DMS 273 (cell line): Measurements from ENCODE around the gene TULP3.
A peak's percentile ranks its signal among the peaks of the same experiment; 100 is the strongest.

Experiments
- DNase-seq: peaks from one replicate; lab custom pipeline; 2025; ENCODE audit not compliant: unreplicated experiment; lab: John Stamatoyannopoulos, UW

The TULP3 gene

DNA sequence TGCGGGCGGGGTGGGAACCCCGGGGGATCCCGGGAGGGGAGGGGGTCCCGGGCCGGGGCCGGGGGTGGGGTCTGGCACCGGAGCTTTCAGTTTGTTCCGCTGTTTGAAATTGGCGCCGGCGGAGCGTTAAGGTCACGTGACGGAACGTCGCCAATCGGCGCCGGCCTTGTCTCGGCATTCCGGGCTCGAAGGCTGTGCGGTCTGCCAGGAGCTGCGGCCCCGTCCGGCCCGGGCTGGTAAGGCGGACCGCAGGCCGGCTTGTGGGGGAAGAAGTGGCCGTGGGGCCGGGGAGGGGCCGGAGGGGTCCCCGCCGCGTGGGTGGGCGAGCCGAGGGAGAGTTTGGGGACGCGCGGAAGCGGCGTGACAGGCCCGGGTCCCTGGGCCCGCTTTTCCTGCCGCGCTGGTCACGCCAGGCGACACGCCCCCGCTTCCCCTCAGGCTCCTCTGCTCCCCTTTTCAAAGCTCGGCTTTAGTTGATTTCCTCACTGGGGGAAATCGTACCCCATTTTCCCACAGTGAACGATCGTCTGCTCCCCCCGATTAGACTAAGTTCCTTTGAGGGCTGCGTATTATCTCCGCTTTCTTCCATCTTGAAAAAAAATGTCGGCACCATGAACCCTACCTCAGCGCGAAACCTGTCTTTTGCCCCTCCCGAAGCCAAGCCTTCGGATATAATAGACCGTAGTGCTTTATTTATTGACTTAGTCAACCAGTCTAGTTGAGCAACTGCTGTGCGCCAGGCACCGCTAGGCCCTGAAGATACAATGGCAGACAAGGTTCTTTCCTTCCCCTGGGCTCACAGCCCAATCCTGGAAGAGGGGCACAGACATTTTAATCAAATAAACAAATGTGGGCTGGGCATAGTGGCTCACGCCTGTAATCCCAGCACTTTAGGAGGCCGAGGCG is 13.4 kb upstream of the TULP3 start, which contains the start of the genes FOXM1 and RHNO1:
Gene FOXM1 (minus strand): TSS at position 128 of the 906 bp plus-strand sequence. CDS start 2,696 bp downstream, outside the sequence.
Gene RHNO1 (plus strand): TSS at position 177 of the 906 bp plus-strand sequence. CDS start 8,144 bp downstream, outside the sequence.
- peak; percentile 90 for DNase-seq

DNA sequence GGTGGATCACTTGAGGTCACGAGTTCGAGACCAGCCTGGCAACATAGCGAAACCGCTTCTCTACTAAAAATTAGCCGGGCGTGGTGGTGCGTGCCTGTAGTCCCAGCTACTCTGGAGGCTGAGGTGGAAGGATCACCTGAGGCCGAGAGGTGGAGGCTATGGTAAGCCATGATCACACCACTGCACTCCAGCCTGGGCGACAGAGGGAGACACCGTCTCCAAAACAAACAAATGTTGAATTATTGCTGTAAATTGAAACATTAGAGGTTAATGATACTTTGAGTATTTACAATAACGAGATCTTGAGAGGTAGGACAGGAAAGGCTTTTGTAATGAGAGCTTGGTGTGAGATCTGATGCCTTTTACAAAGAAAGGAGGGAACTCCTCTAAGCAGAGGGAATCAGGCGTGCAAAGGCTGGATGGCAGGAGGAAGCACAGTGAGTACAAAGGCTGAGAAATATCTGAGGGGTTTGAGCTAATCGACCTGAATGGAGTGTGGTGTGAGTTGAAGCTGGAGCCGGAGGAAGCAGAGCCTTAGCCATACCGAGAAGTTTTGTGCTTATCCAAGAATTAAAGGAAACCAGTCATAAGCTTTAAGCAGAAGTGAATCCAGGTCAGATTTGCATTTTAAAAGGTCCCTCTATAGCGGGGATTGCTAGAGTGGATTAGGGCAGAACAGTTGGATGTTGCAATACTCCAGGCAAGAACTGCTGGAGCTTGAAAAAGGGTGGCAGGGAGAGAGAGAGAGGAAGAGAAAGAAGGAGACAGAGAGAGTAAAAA is 12.5 kb upstream of the TULP3 start:
- no peak for DNase-seq

DNA sequence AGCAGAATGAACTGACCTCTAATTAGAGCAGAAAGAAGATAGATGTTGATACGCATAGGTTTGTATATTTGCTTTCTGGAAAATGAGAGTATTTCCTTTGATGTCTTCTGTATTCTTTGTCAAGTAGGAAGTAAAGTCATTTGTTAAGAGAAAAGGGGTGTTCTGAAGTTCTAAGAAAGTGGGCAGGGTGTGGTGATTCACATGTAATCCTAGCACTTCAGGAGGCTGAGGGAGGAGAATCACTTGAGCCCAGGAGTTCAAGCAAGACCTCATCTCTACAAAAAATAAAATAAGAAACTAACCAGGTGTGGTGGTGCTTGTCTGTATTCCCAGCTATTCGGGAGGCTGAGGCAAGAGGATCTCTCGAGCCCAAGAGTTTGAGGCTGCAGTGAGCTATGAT is 10.8 kb upstream of the TULP3 start:
- no peak for DNase-seq

DNA sequence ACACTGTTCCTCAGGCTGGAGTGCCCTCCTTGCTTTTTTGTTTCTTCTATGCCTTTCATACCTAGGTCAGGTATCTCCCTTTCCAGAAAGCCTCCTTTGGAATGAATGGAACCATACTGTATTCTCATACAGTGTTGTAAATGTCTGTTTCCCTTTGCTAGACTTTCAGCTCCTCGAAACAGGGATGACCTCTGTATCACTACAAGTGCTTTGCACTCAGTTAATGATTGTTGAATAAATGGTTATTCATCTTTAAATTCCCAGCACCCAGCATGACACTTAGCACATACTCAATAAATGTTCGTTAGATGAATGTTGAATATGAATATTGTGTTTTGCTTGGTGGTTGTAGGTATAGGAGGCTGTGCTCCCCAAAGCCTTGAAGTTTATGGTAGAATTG is 5.9 kb upstream of the TULP3 start:
- no peak for DNase-seq

DNA sequence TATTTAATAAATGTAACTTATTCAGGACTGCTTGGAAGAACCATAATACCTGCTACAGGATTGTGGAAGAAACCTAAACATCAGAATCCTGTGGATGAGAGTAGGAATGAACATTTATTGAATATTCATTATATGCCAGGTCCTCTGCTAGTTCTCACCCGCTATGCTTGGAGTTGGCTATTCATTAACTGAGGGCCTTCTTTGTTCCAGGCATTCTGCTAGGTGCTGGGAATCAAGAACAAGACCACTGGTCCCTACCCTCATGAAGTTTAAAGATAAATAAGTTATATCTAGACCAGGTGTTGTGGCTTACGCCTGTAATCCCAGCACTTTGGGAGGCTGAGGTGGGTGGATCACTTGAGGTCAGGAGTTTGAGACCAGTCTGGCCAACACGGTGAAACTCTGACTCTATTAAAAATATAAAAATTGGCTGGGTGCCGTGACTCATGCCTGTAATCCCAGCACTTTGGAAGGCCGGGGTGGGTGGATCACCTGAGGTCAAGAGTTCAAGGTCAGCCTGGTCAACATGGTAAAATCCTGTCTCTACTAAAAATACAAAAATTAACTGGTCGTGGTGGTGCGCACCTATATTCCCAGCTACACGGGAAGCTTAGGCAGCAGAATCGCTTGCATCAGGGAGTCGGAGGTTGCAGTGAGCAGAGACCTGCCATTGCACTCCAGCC is 3.8 kb upstream of the TULP3 start:
- no peak for DNase-seq

DNA sequence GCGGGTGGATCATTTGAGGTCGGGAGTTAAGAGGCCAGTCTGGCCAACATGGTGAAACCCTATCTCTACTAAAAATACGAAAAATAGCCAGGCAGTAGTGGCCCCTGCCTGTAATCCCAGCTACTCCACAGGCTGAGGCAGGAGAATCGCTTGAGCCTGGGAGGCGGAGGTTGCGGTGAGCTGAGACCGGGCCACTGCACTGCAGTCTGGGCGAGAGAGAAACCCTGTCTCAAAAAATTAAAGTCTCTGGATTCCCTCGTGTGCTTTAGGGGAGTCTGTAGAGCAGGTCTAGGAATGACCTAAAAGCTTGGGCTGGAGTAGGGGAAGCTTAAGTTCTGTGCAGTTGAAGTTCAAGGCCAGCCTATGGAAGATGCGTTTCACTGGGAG is 697 bp upstream of the TULP3 start:
- no peak for DNase-seq

DNA sequence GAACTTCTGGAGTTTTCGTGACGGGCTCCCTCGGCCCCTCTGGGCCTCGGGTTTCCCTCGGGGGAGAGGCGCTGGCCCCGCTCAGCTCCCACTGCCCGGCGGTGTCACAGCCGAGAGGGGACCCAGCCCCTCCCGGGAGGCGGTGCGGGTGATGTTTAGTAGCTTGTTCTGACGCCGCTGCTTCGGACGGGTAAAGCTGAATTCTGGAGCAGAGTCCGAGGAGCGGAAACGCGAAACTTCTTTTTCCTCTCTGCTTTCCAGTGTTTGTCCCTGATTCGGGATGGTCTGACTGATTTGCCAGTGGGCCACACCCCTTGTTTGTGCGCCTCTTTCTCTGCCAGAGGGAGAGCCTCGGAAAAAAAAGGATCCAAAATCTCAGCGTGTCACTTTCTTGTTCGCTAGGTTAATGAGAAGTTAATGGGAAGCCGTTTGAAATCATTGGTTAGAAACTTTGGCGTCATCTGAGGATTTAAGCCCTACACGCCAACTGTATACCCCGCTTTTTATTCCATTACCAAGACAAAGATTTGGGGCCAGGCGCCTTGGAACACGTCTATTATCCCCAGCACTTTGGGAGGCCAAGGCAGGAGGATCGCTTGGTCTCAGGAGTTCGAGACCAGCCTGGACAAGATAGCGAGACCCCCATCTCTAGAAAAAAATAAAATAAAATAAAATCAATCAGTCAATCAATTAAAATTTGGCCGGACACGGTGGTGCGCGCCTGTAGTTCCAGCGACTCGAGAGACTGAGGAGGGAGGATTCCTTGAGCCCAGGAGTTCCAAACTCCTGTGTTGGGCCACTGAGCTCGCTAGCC is 756 bp downstream of the TULP3 start:
- peak; percentile 59 for DNase-seq

DNA sequence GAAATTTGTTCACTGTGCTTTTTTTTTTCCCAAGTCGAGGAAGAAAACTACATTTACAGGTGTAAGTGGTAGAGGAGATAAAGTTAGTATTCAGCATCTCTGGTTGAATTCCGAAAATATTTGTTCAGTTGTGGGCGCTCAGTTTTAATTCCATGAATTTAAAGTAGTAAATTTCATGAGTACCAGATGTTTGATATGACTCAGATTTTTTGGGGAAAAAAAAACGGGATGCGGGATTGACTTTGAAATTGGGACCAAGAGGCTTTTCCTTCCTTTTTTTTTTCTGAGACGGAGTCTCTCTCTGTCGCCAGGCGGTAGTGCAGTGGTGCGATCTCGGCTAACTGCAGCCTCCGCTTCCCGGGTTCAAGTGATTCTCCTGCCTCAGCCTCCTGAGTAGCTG is 1.6 kb downstream of the TULP3 start:
- no peak for DNase-seq

DNA sequence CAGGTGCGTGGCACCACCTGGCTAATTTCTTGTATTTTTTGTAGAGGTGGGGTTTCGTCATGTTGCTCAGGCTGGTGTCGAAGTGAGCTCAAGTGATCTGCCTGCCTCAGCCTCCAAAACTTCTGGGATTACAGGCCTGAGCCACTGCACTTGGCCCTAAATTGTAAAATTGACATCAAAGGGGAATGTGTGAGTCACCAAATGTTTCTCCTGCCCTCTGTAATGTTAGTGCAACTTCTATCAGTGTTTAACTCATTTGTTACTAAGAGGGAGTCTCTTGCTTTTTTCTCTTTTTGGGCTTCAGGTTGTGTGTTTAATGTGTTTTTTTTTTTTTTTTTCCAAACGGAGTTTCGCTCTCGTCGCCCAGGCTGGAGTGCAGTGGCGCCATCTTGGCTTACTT is 2.3 kb downstream of the TULP3 start:
- no peak for DNase-seq

DNA sequence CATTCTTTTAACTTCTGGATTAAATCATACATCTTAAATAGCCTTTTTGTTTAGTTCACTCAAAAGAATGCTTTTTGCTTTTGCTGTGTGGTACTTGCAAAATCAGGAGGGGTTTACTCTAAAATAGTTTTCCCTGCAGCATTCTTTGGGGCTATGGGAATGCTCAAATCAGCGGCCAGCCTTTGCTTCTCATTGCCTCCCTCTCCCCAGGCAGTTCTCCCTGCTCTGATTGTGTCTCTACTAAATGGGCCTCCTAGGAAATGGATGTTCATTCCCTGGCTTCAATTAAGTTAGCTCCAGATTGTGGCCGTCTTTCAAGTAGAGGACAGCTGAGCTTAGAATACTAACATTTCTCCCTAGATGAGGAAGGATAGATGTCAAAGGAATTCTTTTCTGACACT is 4.4 kb downstream of the TULP3 start:
- DNase-seq = no peak

DNA sequence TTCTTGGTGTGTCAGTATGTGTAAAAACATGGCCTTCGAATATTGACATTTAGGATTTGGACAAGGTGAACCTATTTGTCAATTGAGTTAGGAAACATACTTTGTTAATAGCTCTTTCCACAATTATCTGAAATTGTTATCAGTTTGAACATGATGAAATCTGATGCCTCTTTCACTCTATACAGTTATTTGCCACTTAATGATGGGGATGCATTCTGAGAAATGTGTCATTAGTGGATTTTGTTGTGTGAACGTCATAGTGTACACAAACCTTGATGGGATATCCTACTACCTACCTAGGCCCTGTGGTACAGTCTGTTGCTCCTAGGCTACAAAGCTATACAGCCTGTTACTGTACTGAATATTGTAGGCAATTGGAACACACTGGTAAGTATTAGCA is 4.8 kb downstream of the TULP3 start:
- no peak for DNase-seq

DNA sequence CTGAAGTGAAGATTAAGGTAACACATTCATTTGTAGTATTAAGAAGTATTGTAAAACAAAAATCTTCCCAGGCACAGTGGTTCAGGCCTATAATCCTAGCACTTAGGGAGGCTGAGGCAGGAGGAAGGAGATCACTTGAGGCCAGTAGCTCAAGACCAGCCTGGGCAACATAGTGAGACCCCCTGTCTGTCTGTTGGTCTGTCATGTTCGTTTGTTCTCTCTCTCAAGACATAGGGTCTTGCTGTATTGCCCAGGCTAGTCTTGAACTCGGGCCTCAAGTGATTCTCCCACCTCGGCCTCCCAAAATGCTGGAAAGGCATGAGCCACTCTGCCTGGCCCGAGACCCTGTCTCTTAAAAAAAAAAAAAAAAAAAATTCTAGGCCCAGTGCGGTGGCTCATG is 6.7 kb downstream of the TULP3 start:
- DNase-seq = no peak

DNA sequence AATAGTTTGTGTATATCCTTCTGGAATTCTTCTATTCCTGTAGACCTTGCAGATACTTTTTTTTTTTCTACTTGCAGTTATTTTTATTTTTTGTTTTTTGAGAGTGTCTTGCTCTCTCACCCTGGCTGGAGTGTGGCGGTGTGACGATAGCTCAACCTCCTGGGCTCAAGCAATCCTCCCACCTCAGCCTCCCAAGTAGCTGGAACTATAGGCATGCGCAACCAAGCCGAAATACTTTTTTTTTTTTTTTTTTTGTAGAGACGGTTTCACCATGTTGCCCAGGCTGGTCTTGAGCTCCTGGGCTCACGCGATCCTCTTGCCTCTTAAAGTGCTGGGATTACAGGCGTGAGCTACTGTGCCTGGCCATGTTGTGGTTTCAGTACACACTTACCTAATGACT is 10.0 kb downstream of the TULP3 start:
- DNase-seq = no peak

DNA sequence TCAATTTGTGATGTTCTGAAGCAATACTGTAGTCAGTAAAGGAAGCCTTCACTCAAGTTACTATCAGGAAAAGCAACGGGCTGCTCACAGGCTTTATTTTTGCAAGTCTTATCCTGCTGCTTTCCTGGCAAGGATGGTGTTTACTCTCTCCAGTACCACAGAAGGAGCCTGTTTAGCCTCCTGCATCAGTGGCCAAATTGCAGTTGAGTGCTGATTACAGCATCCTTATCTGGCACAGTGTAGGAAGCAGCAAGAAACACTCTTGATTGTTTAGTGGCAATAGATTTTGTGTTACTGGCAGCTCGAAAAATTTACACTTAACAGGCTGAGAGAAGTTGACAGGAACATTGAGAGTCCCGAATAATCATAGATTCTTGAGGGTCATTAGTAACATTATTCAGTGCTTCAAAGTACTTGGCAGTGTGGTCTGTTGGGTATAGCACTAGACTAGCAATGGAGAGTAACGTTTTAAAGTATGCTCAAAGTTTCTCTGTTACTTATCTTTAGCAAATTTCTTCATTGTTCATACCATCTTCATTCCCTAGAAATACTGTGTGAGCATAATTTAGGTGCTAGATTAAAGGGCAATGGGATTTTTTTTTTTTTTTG is 11.7 kb downstream of the TULP3 start:
- peak; percentile 61 for DNase-seq

DNA sequence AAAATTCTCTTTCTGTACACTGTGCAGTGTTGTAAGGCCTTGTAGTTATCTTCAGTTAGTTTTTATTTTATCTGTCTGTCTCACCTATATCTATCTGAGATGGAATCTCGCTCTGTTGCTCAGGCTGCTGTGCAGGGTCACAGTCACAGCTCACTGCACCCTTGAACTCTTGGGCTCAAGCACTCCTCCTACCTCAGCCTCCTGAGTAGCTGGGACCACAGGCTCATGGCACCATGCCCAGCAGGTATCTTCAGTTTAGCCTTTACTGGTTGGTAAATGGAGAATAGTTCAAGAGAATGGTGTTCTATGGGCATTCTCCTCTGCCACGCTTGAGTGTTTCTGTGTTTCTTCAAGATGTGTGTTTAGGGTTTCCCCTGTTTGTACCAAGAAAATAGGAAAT is 13.6 kb downstream of the TULP3 start:
- no peak for DNase-seq

DNA sequence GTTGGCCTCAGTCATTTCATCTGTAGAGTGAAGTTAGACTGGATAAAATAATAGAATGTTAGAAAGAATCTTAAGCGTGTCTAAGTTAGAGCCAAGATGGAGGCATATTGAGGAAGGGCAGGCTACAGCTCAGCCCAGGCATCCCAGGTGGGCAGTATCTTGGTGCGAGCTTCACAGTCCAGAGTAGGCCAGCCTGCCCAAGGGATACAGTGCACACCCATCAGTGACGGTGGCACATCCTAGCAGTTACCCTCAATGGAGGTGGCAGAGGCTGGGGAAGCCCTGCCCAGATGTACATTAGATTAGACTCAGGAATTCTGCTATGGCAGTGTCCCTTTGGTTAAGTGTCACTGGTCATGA is 21.5 kb downstream of the TULP3 start:
- DNase-seq = no peak

DNA sequence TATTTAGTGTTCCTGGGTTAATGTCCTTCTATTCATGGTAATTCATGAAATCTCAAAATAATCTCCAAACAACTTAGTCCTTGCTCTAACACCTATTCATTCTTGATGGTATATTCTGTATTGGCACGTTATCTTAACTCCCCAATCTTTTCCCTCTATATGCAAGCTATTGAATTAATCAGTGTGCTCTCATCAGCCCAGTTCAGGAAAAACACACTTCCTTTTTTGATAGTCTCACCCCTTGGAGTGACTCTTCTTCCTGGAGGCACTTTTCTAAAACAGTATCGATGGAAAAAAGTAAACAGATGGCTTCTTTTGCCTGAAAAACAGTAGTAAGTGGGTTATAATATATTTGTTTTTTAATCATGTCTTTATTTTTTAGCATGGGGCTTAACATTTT is 28.6 kb downstream of the TULP3 start:
- DNase-seq = no peak

DNA sequence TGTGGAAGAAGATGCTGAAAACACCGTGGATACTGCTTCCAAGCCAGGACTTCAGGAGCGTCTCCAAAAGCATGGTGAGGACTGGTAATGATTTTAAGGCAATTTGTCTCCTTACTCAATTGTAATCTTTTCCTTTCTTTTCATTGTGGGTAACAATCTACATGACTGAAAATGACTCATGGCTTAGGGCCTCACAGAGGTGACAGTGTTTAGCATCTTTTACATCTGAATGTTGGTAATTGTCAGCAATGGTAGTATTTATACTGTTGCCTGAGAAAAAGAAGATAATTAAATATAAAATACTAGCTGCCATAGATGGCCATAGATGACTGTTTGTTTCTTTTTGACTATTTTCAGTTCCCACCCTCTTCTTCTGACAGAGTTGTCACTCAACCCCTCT is 31.6 kb downstream of the TULP3 start:
- no peak for DNase-seq

DNA sequence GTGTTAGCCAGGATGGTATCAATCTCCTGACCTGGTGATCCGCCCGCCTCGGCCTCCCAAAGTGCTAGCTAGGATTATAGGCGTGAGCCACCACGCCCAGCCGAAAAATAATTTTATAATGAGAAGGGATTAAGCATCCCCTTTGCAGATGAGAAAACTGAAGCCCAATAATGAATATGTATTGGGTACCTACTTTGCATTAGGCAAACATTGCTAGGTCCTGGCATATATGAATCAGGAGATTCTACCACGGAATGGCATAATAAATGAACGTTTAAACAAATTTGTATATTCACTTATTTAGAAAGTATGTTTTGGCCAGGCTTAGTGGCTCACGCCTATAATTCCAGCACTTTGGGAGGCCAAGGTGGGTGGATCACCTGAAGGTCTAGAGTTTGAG is 32.4 kb downstream of the TULP3 start:
- no peak for DNase-seq

DNA sequence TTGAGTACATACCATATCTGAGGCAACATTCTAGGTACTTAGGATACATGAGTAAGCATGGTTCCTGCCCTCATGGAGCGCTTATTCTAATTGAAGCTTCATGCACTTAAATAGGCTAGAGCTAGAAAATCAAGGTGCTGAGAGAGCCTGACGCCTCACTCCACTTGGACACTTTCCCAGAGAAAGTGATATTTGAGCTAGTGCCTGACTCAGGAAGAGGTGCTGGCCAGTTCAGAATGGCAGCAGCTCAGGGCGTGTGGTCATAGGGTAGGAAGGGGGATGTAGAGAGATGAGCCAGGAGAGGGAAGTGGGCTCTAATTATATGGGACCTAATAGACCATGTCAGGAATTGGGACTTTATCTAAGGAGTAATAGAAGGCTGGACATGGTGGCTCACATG is 33.3 kb downstream of the TULP3 start:
- no peak for DNase-seq
